Measurements from ENCODE around the gene SSBP3.
"Not testable (repeated sequence)": the region's sequence is repeated elsewhere in the genome, so short reads cannot be mapped to it uniquely, and the experiment has no call there.

Gene SSBP3

GRCh38 chr1:54234284-54234683 lies 171.9 kb downstream of the SSBP3 start:
- no peak for DNase-seq

GRCh38 chr1:54233196-54233595 lies 173.0 kb downstream of the SSBP3 start:
- DNase-seq = not testable (repeated sequence)

GRCh38 chr1:54230507-54231339 lies 175.5 kb downstream of the SSBP3 start:
- DNase-seq = no peak

GRCh38 chr1:54229281-54229891 lies 176.8 kb downstream of the SSBP3 start:
- DNase-seq = no peak

GRCh38 chr1:54228638-54229079 lies 177.5 kb downstream of the SSBP3 start:
- DNase-seq = no peak

- DNase-seq = no peak
Observed at GRCh38 chr1:54227891-54228310, 178.3 kb downstream of the SSBP3 start.

- DNase-seq = no peak
Observed at GRCh38 chr1:54227091-54227602, 179.0 kb downstream of the SSBP3 start.

- no peak for DNase-seq
Observed at GRCh38 chr1:54225986-54226559, 180.1 kb downstream of the SSBP3 start.

- no peak for DNase-seq
Observed at GRCh38 chr1:54225378-54225777, 180.8 kb downstream of the SSBP3 start.

GRCh38 chr1:54224233-54224632 lies 182.0 kb downstream of the SSBP3 start:
- no peak for DNase-seq

GRCh38 chr1:54223441-54224202 lies 182.6 kb downstream of the SSBP3 start:
- DNase-seq = no peak

- DNase-seq = no peak
Observed at GRCh38 chr1:54222711-54223110, 183.5 kb downstream of the SSBP3 start.

- DNase-seq = no peak
Observed at GRCh38 chr1:54221867-54222484, 184.2 kb downstream of the SSBP3 start.

GRCh38 chr1:54221113-54221834 lies 184.9 kb downstream of the SSBP3 start:
- DNase-seq = no peak

- DNase-seq = no peak
Observed at GRCh38 chr1:54220004-54220811, 186.0 kb downstream of the SSBP3 start.

- DNase-seq = no peak
Observed at GRCh38 chr1:54219688-54220003, 186.5 kb downstream of the SSBP3 start.

GRCh38 chr1:54218883-54219687 lies 187.1 kb downstream of the SSBP3 start:
- no peak for DNase-seq

GRCh38 chr1:54215523-54215922 lies 190.7 kb downstream of the SSBP3 start:
- DNase-seq = no peak

GRCh38 chr1:54212872-54213271 lies 193.3 kb downstream of the SSBP3 start:
- no peak for DNase-seq

GRCh38 chr1:54207896-54208295 lies 198.3 kb downstream of the SSBP3 start:
- DNase-seq = not testable (repeated sequence)
